GM19452 (cell line): ENCODE measurements around the gene CYP46A1.

Source experiments
- ATAC-seq: cut with Tn5 transposase; IDR thresholded peaks from one replicate; pipeline ENCODE4 v1.9.1; 2021; ENCODE audit not compliant: unreplicated experiment

CYP46A1 gene

GRCh38 chr14:99774556-99775307, 90.6 kb downstream of the CYP46A1 start:
- no peak for ATAC-seq

GRCh38 chr14:99775351-99775750, 91.3 kb downstream of the CYP46A1 start:
- ATAC-seq, result no peak
